Measurements from ENCODE around the gene PML.

DNA sequence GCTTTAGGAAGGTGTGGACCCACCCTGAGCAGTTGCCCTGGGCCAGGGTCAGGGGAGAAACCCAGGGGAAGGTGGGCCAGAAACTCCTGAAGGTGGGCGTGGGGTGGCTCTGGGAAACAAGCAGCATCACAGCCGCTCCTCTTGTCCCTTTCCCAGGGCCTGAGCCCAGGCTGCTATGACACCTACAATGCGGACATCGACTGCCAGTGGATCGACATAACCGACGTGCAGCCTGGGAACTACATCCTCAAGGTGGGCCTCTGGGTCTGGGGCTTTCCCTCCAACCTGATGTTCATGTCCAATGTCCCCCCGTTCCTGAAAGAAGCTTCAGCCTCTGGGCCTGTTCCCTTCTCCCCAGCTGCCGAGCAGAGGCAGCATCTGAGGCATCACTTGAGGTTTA lies 46.9 kb upstream of the PML start:
- TF ChIP-seq POLR2A (IDR thresholded peaks at IDR 0.05; ENCODE audit: low read depth, low read length) = no peak
- TF ChIP-seq POLR2AphosphoS5 (IDR thresholded peaks at IDR 0.05; ENCODE audit: low read depth, low read length) = no peak
- no peak for TF ChIP-seq TAF1 (IDR thresholded peaks at IDR 0.05; ENCODE audit: low read depth, low read length)
- no peak for TF ChIP-seq SPI1 (IDR thresholded peaks at IDR 0.05; ENCODE audit: low read depth, low read length)

Data from GM12891 (cell line).